Astrocyte of the spinal cord (primary cell): ENCODE results near the gene PEPD.

Experiments used
- DNase-seq: peaks from one replicate; pipeline ENCODE4 v3.0.0; 2011; ENCODE audit warnings: low read depth, low spot score
- H3K4me3 ChIP-seq: 2 replicates; pipeline ENCODE4 v1.5.1; 2011; ENCODE audit warnings: low read depth, mild to moderate bottlenecking, low read length, moderate library complexity
- in situ Hi-C: cut with HindIII; loops from 2 replicates; pipeline ENCODE4 v1.10.0; 2017; ENCODE audit warnings: low sequenced_read_pairs
- TF ChIP-seq, protein P1 (sequence below): IDR thresholded peaks from 2 replicates; pipeline ENCODE4 v1.5.1; 2012; ENCODE audit warnings: low read depth, mild to moderate bottlenecking, low read length, inconsistent platforms

PEPD gene

DNA sequence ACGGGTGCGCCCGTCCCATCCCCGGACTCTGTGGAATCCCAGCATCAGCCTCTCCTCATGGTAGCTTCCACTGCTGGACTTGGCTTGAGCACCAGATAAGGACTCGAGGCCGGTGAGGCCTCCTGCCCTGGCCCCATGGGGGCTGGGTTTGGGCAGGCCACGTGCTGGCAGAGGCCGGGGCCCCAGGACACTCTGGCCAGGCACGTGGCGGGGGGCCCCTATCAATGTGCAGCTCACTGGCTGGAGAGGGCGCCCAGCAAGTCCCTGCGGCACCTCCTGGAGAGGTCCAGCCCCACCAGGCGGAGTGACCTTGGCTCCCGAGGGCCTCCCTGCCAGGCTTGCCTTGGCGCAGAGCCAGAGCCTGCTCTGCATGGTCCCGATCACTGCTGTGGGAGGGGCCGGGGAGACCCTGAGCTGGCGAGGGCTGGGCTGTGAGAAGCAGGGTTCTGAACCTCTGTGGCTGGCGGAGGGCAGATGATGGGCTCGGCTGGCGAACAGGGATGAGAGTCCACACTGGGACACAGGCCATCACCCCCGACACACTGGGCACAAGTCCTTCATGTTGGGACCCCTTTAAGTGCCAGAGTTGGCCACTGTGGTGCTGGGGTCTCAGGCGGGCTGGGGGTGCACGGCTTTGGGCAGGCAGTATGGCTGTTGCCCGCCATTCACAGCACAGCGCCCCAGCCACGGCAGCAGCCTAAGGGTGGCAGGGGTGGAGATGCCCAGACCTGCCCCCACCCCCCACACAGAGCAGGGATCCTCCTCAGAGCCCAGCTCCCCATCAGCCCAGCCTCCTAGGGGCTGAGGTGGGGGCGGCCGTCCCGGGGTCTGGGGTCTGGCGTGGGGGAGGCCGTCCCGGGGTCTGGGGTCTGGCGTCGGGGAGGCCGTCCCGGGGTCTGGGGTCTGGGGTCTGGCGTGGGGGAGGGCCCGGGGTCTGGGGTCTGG is 129.0 kb downstream of the PEPD start:
- DNase-seq = no peak
- TF ChIP-seq, protein P1, sequence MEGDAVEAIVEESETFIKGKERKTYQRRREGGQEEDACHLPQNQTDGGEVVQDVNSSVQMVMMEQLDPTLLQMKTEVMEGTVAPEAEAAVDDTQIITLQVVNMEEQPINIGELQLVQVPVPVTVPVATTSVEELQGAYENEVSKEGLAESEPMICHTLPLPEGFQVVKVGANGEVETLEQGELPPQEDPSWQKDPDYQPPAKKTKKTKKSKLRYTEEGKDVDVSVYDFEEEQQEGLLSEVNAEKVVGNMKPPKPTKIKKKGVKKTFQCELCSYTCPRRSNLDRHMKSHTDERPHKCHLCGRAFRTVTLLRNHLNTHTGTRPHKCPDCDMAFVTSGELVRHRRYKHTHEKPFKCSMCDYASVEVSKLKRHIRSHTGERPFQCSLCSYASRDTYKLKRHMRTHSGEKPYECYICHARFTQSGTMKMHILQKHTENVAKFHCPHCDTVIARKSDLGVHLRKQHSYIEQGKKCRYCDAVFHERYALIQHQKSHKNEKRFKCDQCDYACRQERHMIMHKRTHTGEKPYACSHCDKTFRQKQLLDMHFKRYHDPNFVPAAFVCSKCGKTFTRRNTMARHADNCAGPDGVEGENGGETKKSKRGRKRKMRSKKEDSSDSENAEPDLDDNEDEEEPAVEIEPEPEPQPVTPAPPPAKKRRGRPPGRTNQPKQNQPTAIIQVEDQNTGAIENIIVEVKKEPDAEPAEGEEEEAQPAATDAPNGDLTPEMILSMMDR = no peak
- H3K4me3 ChIP-seq = no peak overlapping the region
- in situ Hi-C loops = no loop called here

DNA sequence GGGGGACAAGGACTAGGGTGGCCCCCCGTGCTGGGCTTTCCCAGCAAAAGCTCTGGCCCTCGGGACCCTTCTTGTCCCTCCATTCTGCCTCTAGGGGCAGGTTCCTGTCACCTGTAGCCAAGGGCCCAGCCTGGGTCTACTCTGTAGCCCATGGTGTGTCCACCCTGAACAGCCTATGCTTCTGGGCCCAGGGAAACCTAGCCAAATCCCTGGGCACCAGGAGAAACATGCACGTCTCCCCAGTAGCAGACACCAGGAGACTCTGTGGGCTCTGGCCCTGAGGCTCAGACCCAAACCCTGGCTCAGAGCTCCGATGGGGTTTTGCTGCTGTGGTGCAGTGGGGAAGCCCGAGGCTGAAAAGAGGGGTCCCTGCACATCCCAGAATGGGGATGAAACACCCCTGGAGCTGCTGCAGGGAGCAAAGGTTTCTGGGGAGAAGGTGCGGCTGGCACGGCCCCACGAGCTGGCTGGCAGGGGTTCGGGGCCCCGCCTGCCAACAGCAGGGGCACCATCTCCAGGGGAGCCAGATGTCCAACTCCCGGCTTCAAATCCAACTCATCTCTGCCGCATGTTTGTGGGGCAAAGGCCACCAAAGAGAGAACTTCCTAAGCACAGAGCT is 129.9 kb downstream of the PEPD start:
- in situ Hi-C loops = no loop called here
- no peak overlapping the region for H3K4me3 ChIP-seq
- TF ChIP-seq, protein P1 = no peak
- DNase-seq = no peak

DNA sequence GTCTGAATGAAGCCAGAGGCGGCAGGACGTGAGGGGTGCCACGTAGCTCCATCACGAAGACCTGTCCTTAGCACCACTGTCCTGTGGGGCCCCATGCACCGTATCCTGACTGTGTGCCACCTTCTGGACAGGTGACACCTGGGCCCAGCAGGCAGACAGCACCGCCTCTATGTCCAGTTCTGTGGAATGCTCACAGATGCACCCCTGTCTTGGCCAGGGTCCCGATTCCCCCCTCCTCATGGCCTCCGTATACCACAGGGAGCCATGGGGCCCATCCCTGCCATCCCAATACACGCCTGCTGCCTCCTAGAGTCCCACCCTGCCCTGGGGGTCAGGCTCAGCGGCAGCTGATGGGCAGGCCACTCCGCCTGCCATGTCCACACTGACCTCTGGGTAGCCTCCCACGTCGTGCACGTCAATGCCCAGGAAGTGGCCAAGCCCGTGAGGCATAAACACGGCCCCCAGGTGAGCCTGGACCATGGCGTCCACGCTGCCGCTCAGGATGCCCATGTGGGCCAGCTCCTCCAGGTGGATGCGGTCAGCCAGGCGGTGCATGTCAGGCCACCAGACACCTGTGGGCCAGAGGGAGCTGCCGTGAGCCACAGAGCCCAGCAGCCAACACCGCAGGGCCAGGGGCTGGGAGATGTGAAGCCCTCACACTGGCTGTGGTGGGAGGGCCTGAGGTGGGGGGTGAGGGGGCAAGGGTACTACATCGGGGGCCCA is 130.5 kb downstream of the PEPD start:
- no peak for DNase-seq
- TF ChIP-seq, protein P1 = no peak
- in situ Hi-C loops = no loop called here
- no peak overlapping the region for H3K4me3 ChIP-seq

DNA sequence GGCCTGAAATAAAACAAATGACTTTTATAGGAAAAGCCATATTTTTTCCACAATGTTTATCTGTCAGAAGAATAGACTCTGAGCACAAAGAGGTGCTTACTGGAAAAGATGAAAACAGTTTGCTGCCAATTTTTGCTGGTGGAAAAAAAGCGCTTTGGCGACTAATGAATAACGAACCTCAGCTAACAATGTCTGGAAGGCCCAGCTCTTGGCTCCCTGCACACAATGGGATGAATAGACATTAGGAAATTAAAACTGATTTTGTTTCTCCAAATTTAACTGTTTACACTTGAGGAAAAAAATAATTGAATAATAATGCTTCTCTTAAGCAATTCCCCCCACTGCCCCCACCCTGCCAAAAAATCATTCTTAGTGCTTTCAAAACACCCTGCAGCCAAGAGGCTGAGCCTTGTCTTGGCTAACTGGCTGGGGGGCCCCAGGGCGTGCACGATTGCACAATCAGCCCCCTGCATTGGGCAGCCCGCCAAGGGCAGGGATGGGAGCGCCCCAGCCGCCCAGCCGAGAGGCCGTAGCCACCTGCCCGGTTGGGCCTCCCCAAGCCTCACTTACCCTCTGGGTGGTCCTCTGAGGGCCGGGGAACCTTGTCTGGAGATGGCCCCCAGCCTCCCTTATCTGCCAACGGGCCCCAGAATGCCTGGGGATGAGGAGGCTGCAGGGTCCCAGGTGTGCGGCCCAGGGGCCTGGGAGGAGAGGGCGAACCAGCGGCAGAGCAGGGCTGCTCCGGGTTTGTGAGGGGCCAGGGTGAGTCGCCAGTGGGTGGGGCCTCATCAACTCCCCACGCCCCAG is 131.3 kb downstream of the PEPD start:
- TF ChIP-seq, protein P1 = no peak
- in situ Hi-C loops = no loop called here
- DNase-seq = no peak
- H3K4me3 ChIP-seq = no peak overlapping the region

DNA sequence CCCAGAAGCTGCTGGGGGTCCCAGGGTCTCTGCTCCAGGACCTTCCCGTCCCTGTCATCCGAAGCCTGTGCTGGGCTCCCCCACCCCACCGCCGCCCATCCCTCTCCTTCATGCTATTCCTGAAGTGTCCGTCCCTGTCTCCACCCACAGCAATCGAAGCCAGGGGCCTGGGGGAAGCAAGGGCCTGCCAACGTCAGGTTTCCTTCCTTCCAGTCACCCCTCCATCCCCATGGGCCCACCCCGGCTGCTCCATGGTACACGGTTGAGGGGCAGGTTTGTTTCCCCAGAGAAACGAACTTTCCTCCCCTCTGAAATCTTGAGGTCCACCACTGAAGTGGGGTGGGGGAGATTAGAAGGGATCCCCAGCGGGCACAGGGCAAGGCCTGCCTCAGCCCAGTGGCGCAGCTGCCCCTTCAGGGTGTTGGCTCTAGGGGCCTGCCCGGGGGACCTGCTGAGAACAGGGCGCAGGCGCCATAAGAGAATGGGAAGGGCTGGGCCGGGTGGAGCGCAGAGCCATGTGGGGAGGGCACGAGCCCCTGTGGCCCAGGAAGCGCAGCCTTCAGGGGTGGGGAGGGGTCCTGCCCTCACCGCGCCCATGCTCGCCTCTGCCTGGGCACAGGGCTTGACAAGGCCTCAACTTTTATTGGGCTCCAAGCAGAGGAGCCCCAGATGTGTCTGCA is 132.0 kb downstream of the PEPD start:
- H3K4me3 ChIP-seq = no peak overlapping the region
- in situ Hi-C loops = no loop called here
- no peak for DNase-seq
- TF ChIP-seq, protein P1 = no peak
